ENCODE measurements around the gene IDI1. TPM values are rescaled to one million over a fixed set of nuclear protein-coding genes. Genes with fewer than 3 reads are reported as not detected.

The IDI1 gene
- total and polyA plus RNA-seq, 2 of the 13 experiments (the other 11 are each of a cell fraction or from before 2014, with no cell fraction given): 44.4 to 145 TPM

GRCh38 chr10:1048732-1049424, at the start of gene IDI1 (continued):
- TF ChIP-seq ZNF713 (CRISPR knock-in tag; IDR thresholded peaks at IDR 0.05): peak; percentile 95; the same call in 1 of the 2 replicates
- TF ChIP-seq KDM3A (CRISPR knock-in tag; IDR thresholded peaks at IDR 0.05; ENCODE audit: low read depth): no peak; the same call in 1 of the 2 replicates
- TF ChIP-seq ZBTB14 (CRISPR knock-in tag; IDR thresholded peaks at IDR 0.05): peak; percentile 20; the same call in 1 of the 2 replicates
- peak; percentile 72 for TF ChIP-seq ZBTB34 (CRISPR knock-in tag; IDR thresholded peaks at IDR 0.05)
- peak; percentile 95 for TF ChIP-seq HOXA3 (CRISPR knock-in tag; IDR thresholded peaks at IDR 0.05)
- no peak for TF ChIP-seq HCFC1 (IDR thresholded peaks at IDR 0.05; ENCODE audit: low read depth, low read length)
- peak; percentile 44; the same call in 1 of the 2 replicates for TF ChIP-seq TCF7 (IDR thresholded peaks at IDR 0.05; ENCODE audit: low read depth)
- peak; percentile 80 for TF ChIP-seq KMT2A (CRISPR knock-in tag; IDR thresholded peaks at IDR 0.05)
- peak; percentile 96 for TF ChIP-seq GMEB1 (CRISPR knock-in tag; IDR thresholded peaks at IDR 0.05; ENCODE audit: borderline replicate concordance)
- no peak for TF ChIP-seq ZBTB26 (CRISPR knock-in tag; IDR thresholded peaks at IDR 0.05; ENCODE audit: borderline replicate concordance)
- TF ChIP-seq ZBTB37 (CRISPR knock-in tag; IDR thresholded peaks at IDR 0.05): no peak
- TF ChIP-seq ZNF7 (CRISPR knock-in tag; IDR thresholded peaks at IDR 0.05): no peak
- peak; percentile 39; the same call in 1 of the 2 replicates for TF ChIP-seq AFF4 (CRISPR knock-in tag; IDR thresholded peaks at IDR 0.05)
- TF ChIP-seq SKIL (CRISPR knock-in tag; IDR thresholded peaks at IDR 0.05; ENCODE audit: borderline replicate concordance): no peak
- TF ChIP-seq FOXK1 (CRISPR knock-in tag; IDR thresholded peaks at IDR 0.05; ENCODE audit: borderline replicate concordance, low read depth): no peak
